H1 (cell line): Measurements from ENCODE around the gene KCNIP3. TPM values are rescaled to one million over a fixed set of nuclear protein-coding genes. Genes with fewer than 3 reads are reported as not detected.

ENCODE experiments used
- BCL11A ChIP-seq, 2 experiments: IDR thresholded peaks; one replicate each; pipeline ENCODE4 v1.6.1; 2011; ENCODE audit warnings: low read depth in 2 of 2, low read length in 2 of 2, mild to moderate bottlenecking in 2 of 2
- BRCA1 ChIP-seq: IDR thresholded peaks from 2 replicates; pipeline ENCODE4 v1.6.1; 2012; ENCODE audit warnings: low read depth, low read length, improper control_type of control experiment
- CBX5 ChIP-seq: fragments of 300-800, 300-1000 bp; sonication (generic); IDR thresholded peaks from 2 replicates; pipeline ENCODE4 v1.7.1; 2016; ENCODE audit warnings: antibody characterized with exemption, low read length, low read depth
- CEBPB ChIP-seq: IDR thresholded peaks from 2 replicates; pipeline ENCODE4 v1.6.1; 2012; ENCODE audit warnings: low read depth, low read length
- CHD2 ChIP-seq: IDR thresholded peaks from 2 replicates; pipeline ENCODE4 v1.6.1; 2012; ENCODE audit warnings: low read length, improper control_type of control experiment
- EZH2 ChIP-seq: fragments of 200-600 bp; sonication (generic); IDR thresholded peaks from 2 replicates; pipeline ENCODE4 v1.7.1; 2012; ENCODE audit warnings: low read depth, mild to moderate bottlenecking, moderate library complexity, low read length, inconsistent platforms; ENCODE audit not compliant: severe bottlenecking
- NRF1 ChIP-seq: IDR thresholded peaks from 2 replicates; pipeline ENCODE4 v1.6.1; 2011; ENCODE audit warnings: mild to moderate bottlenecking, low read depth, low read length, improper control_type of control experiment
- PHF8 ChIP-seq: fragments of 200-600 bp; sonication (generic); conservative IDR thresholded peaks from 2 replicates; pipeline ENCODE4 v1.7.1; 2012; ENCODE audit warnings: low read depth, mild to moderate bottlenecking, inconsistent platforms, low read length, moderate library complexity
- SP2 ChIP-seq: IDR thresholded peaks from 2 replicates; pipeline ENCODE4 v1.6.1; 2012; ENCODE audit warnings: mild to moderate bottlenecking, low read length, inconsistent platforms
- TAF1 ChIP-seq: IDR thresholded peaks from 2 replicates; pipeline ENCODE4 v1.6.1; 2011; ENCODE audit warnings: mild to moderate bottlenecking, low read depth, low read length
- TBP ChIP-seq: IDR thresholded peaks from 2 replicates; pipeline ENCODE4 v1.6.1; 2011; ENCODE audit warnings: low read depth, low read length, improper control_type of control experiment
- polyA plus RNA-seq, 7 experiments: library from polyadenylated mRNA; depleted of rRNA in 3 of 7; stranded (reverse) in 5 of 7; unstranded in 2 of 7; fragments of >200 nt in 5 of 7; fragments of 200-250 nt in 2 of 7; gene quantifications; 1 replicate in 5 of 7; 2 replicates in 1 of 7; 4 replicates in 1 of 7; pipeline versions ENCODE4 v1.2.1 to v1.2.3, GENCODE V29; 2011 to 2013; ENCODE audit warnings: missing spikeins in 2 of 7, mixed read lengths in 2 of 7
- total RNA-seq: library from RNA; stranded (reverse); fragmentation: NEBNext Ultra II Directional; extraction: Animal tissue kit (Norgen Biotek cat#: 25700); gene quantifications from 2 replicates; pipeline ENCODE4 v1.2.1, GENCODE V29; 2021

The KCNIP3 gene
- total and polyA plus RNA-seq, 2 of the 8 experiments (the other 6 are each of a cell fraction or from before 2014, with no cell fraction given) = 0.33 to 1.9 TPM

DNA sequence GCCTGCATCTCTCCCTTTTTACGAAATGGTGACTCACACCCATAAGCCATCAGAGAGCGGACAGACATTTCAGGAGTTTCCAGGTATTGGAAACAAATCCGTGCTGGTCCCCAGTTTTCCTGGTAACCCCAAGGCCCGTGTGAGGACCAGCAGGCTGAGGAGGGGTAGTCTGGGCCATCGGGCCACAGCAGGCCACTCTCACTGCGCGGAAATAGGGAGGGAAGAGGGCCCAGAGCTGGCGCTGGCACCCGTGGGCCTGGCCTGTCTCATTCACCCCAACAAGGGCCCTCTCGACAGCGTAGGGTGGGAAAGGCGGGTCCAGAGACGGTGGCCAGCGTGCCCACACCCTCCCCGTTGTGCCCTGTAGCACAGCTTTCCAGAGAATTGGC, 91.7 kb downstream of the KCNIP3 start (continued):
- TF ChIP-seq NRF1 (no peak), PHF8 (no peak), TBP (no peak), CHD2 (no peak), BCL11A (IDR thresholded peaks at IDR 0.05; ENCODE audit: low read depth in 2 of 2, low read length in 2 of 2) (no peak), CBX5 (no peak), EZH2 (no peak), CEBPB (no peak), BRCA1 (no peak), SP2 (no peak), TAF1 (no peak)
